KOPT-K1 (cell line): ENCODE data around the gene HDAC3.

ENCODE experiments used
- H3K27ac ChIP-seq: fragments of 200-600 bp; sonication (generic); 2 replicates; pipeline ENCODE4 v1.5.1; 2016; ENCODE audit warnings: antibody characterized with exemption, mild to moderate bottlenecking, low read depth, low read length; ENCODE audit not compliant: poor library complexity, severe bottlenecking
- H3K36me3 ChIP-seq: fragments of 200-600 bp; sonication (generic); 2 replicates; pipeline ENCODE4 v1.5.1; 2017; ENCODE audit warnings: antibody characterized with exemption, mild to moderate bottlenecking, low read length, moderate library complexity; ENCODE audit not compliant: insufficient read depth
- H3K9me3 ChIP-seq: fragments of 200-600 bp; sonication (generic); 2 replicates; pipeline ENCODE4 v1.5.1; 2017; ENCODE audit warnings: antibody characterized with exemption, low read length, mild to moderate bottlenecking; ENCODE audit not compliant: insufficient read depth, poor library complexity, severe bottlenecking

HDAC3 gene

GRCh38 chr5:141608046-141608445 lies 28.6 kb downstream of the HDAC3 start:
- peak overlapping the region; percentile 98 for H3K27ac ChIP-seq
- H3K9me3 ChIP-seq: no peaks in the 10 kb centered on the region

GRCh38 chr5:141605523-141606277 lies 30.9 kb downstream of the HDAC3 start:
- peaks cover 4% of the 10 kb centered on the region; the same call in 1 of the 2 replicates for H3K36me3 ChIP-seq
- H3K27ac ChIP-seq: peak overlapping the region; percentile 98

More at GRCh38 chr5:141608046-141608445, 28.6 kb downstream of the HDAC3 start:
- peaks cover 20% of the 10 kb centered on the region for H3K36me3 ChIP-seq

GRCh38 chr5:141603923-141604717 lies 32.5 kb downstream of the HDAC3 start:
- H3K27ac ChIP-seq: peak overlapping the region; percentile 98
- no peaks in the 10 kb centered on the region for H3K9me3 ChIP-seq

More at GRCh38 chr5:141605523-141606277, 30.9 kb downstream of the HDAC3 start:
- no peaks in the 10 kb centered on the region for H3K9me3 ChIP-seq

GRCh38 chr5:141602606-141603005 lies 34.0 kb downstream of the HDAC3 start:
- H3K36me3 ChIP-seq: peaks cover 6% of the 10 kb centered on the region; the same call in 1 of the 2 replicates
- H3K9me3 ChIP-seq: no peaks in the 10 kb centered on the region
- H3K27ac ChIP-seq: peak overlapping the region; percentile 98

More at GRCh38 chr5:141603923-141604717, 32.5 kb downstream of the HDAC3 start:
- H3K36me3 ChIP-seq: 0 out of 2 replicates have a peak, but pooled peaks cover 1% of the 10 kb centered on the region

- Histone ChIP-seq H3K36me3 (peaks cover 29% of the 10 kb centered on the region), H3K9me3 (no peaks in the 10 kb centered on the region), H3K27ac (peak overlapping the region; percentile 24)
Observed at GRCh38 chr5:141598391-141599345, 38.0 kb downstream of the HDAC3 start.

- H3K36me3 ChIP-seq: peaks cover 37% of the 10 kb centered on the region
- H3K9me3 ChIP-seq: no peaks in the 10 kb centered on the region
- peak overlapping the region; percentile 32 for H3K27ac ChIP-seq
Observed at GRCh38 chr5:141597814-141598213, 38.8 kb downstream of the HDAC3 start.

GRCh38 chr5:141597394-141597793 lies 39.3 kb downstream of the HDAC3 start:
- H3K27ac ChIP-seq: peak overlapping the region; percentile 32
- H3K36me3 ChIP-seq: peaks cover 41% of the 10 kb centered on the region
- no peaks in the 10 kb centered on the region for H3K9me3 ChIP-seq

GRCh38 chr5:141596867-141597266 lies 39.8 kb downstream of the HDAC3 start:
- no peak overlapping the region for H3K27ac ChIP-seq

GRCh38 chr5:141590127-141590526 lies 46.5 kb downstream of the HDAC3 start:
- no peak overlapping the region for H3K27ac ChIP-seq
- peaks cover 90% of the 10 kb centered on the region for H3K36me3 ChIP-seq
- H3K9me3 ChIP-seq: no peaks in the 10 kb centered on the region

More at GRCh38 chr5:141596867-141597266, 39.8 kb downstream of the HDAC3 start:
- peaks cover 44% of the 10 kb centered on the region for H3K36me3 ChIP-seq
- no peaks in the 10 kb centered on the region for H3K9me3 ChIP-seq

GRCh38 chr5:141586246-141586645 lies 50.4 kb downstream of the HDAC3 start:
- H3K27ac ChIP-seq: no peak overlapping the region
- no peaks in the 10 kb centered on the region for H3K9me3 ChIP-seq
- peaks cover 97% of the 10 kb centered on the region for H3K36me3 ChIP-seq

GRCh38 chr5:141585594-141585993 lies 51.1 kb downstream of the HDAC3 start:
- Histone ChIP-seq H3K27ac (no peak overlapping the region), H3K36me3 (peaks cover 97% of the 10 kb centered on the region)

GRCh38 chr5:141574122-141574510 lies 62.5 kb downstream of the HDAC3 start:
- Histone ChIP-seq H3K27ac (no peak overlapping the region), H3K36me3 (peaks cover 99% of the 10 kb centered on the region), H3K9me3 (no peaks in the 10 kb centered on the region)

More at GRCh38 chr5:141585594-141585993, 51.1 kb downstream of the HDAC3 start:
- H3K9me3 ChIP-seq: no peaks in the 10 kb centered on the region

- Histone ChIP-seq H3K36me3 (peaks cover 99% of the 10 kb centered on the region), H3K9me3 (no peaks in the 10 kb centered on the region), H3K27ac (no peak overlapping the region)
Observed at GRCh38 chr5:141573489-141574121, 63.0 kb downstream of the HDAC3 start.
